Left cardiac atrium (tissue), 4 donors: ENCODE measurements around the gene ASF1A. TPM values are rescaled to one million over a fixed set of nuclear protein-coding genes. Genes with fewer than 3 reads are reported as not detected.
A peak's percentile ranks its signal among the peaks of the same experiment; 100 is the strongest.

ENCODE experiments used
- ATAC-seq, 2 donors: fragments of 200-7000 bp; cut with Tn5 transposase; one replicate each; pipeline ENCODE4 v1.9.1; 2020; ENCODE audit warnings: mild to moderate bottlenecking in 2 of 2, moderate library complexity in 2 of 2
- DNase-seq: peaks from one replicate; pipeline ENCODE4 v3.0.0-alpha.2; 2020
- intact Hi-C, 2 donors: fragments of 100-400 bp; cut with DNase I; formaldehyde crosslinking; loops; one replicate each; pipeline versions ENCODE4 v1.14.1 to v1.15.1; 2022 to 2023
- total RNA-seq, 2 donors: library from RNA; stranded (reverse); fragmentation: NEBNext Ultra II Directional; extraction: Animal tissue kit (Norgen Biotek cat#: 25700); gene quantifications; one replicate each; pipeline ENCODE4 v1.2.1, GENCODE V29; 2021
- donor health status: DM: no; HTN: yes; CAD: no.
- donor health status: DM: no; HTN: yes; CAD: no; lungs with severe emphysema.
- donor health status: DM: yes; HTN: yes; CAD: no.
- donor health status: Dilated cardiomyopathy.

The ASF1A gene
- total RNA-seq, 2 donors from 2014 or later, result 17.1 to 19.2 TPM

DNA sequence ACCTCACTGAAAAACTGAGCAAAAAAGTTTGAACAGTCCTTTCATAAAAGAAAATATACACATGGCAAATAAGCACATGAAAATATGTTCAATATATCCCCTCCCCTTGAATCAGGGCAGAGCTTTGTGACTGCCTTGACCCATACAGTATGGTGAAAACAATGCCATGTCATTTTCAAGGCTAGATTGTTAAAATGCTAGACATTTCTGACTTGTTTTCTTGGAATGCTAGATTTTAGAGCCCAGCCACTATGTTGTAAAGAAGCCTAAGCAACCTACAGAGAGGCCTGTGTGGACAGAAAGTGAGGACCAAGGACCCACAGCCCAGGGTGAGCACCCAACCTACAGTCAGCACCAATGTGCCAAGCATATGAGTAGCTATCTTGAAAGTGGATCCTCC is 17.1 kb upstream of the ASF1A start:
- DNase-seq (no peak), ATAC-seq (no peak)
- intact Hi-C loops, result no loop called here

DNA sequence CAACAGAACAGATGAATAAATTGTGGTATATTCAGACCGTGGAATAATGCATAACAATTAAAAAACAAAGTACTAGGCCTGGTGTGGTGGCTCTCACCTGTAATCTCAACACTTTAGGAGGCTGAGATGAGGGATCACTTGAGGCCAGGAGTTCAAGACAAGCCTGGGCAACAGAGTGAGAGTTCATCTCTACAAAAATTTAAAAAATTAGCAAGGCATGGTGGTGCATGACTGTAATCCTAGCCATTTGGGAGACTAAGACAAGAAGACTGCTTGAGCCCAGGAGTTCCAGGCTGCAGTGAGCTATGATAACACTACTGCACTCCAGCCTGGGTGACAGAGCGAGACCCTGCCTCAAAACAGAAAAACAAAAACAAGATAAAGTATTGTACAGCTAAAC is 16.1 kb upstream of the ASF1A start:
- no peak for DNase-seq
- no peak for ATAC-seq
- intact Hi-C loops, result no loop called here

DNA sequence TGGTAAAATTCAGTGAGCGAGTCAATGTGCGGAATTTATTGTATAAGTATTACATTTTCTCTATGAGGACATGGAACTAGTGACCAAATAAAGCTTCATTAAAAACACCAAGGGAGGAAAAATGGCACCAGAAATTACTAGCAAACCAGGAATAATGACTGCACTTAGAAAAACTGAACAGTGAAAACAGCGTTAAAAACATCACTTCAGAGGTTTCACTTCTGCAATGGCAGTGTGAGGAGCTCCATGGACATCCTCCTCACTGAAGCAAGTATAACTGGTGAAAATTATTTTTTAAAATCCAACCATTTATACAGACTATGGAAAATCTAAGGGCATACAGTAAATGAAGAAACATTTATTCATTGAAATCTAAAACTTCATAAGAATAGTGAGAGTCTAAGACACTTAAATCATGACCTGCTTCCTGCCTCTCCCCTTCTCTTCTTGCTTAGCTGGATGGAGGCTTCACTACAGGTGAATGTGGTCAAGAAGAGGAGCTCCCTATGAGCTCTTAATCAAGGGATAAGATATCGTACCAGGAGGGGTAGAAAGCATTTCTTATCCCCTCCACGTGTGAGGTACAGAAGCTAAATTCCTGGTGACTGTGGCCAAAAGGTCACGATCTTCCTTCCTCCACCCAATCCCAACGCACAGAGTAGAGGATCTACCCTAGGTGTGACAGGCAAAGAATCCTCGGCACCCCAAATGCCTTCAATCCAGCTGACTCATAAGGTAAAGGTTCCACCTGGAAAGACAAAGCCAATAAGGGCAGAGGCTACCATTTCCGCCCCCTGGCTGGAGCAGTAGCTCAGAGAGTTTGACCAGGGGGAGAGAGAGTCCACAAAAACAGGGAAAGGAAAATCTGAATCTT is 12.3 kb upstream of the ASF1A start:
- no peak for DNase-seq
- intact Hi-C loops, result no loop called here

DNA sequence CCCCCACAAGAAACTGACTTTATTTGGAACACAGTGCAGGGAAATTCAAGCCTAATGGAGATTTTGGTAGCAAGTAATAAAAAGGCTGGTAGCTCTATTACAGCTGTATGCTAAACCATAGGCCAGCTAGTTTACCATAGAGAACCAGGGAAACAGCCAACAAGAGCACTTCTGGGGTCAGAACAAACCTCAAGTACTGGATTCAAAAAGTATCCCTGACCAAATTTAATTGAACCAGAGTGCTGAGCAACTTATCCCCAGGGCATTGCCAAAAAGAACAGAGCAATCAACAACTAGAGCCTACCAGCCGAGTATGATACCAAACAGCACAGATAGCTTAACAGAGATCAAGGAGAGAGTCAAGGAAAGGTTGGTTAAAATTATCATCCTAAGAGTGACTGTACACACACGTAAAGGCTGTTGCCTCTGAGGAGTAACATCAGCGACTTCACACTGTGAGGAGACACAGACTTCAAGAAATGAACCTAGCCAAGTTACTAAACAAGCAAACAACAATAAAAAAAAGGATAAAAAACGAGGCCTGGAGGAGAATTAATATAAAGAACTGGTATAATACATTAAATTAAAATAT is 11.5 kb upstream of the ASF1A start:
- intact Hi-C loops, result no loop called here
- DNase-seq (no peak), ATAC-seq (no peak)

More for the DNA sequence above, 12.3 kb upstream of the ASF1A start:
- no peak for ATAC-seq

GRCh38 chr6:118886641-118887040 is 7.3 kb upstream of the ASF1A start:
- intact Hi-C loops, result no loop called here
- ATAC-seq, result no peak
- no peak for DNase-seq

DNA sequence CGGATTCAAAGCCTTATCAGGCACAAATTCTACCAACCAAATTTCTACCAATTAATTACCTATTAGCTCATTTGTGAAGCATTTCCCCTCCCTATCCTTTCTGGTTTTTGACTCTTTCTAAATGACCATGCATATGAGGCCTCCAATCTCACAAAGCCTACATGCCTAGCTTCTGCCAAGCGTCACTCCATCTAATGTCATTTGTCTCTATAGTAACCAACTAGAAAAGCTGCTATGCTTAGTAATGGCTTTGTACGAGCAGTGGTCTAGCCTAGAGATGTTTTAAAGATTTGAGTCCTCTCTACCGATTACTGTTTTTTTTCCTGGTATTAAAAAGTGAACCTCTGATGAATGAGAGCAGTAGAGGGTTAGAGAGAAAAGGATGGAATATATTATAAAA is 4.8 kb upstream of the ASF1A start:
- ATAC-seq (no peak), DNase-seq (no peak)
- intact Hi-C loops, result no loop called here

DNA sequence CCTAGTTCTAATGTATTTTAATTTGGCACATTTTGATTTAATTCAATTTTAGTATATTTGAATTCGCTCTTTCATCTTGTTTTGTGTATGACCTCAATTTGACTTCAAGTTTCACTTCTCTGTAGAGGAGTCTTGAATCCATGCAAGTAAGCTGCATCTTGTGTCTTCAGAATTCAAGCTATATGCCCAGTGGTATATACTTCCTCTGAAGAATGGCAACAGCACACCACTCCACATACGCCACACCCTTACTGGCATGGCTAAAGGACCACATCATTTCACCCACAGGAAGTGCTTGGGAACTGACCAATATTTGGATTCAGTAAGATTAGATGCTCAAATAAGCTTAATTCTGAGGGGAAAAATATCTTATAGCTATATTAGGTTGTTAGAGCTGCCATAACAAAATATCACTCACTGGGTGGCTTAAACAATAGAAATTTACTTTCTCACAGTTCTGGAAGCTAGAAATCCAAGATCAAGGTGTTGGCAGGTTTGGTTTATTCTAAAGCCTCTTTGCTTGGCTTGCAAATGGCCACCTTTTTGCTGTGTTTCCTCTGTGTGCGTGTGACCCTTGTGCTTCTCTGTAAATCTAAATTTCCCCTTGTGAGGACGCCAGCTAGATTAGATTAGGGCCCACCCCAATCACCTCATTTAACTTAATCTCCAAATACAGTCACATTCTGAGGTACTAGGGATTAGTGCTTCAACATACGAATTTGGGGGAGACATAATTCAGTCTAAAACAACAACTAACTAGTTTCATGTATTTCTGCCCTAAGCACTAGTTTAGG is 2.8 kb upstream of the ASF1A start:
- no peak for DNase-seq
- intact Hi-C loops, result no loop called here

GRCh38 chr6:118892355-118892991 is 1.5 kb upstream of the ASF1A start:
- no peak for ATAC-seq
- DNase-seq, result no peak
- intact Hi-C loops, result no loop called here

More for the DNA sequence above, 2.8 kb upstream of the ASF1A start:
- no peak for ATAC-seq

DNA sequence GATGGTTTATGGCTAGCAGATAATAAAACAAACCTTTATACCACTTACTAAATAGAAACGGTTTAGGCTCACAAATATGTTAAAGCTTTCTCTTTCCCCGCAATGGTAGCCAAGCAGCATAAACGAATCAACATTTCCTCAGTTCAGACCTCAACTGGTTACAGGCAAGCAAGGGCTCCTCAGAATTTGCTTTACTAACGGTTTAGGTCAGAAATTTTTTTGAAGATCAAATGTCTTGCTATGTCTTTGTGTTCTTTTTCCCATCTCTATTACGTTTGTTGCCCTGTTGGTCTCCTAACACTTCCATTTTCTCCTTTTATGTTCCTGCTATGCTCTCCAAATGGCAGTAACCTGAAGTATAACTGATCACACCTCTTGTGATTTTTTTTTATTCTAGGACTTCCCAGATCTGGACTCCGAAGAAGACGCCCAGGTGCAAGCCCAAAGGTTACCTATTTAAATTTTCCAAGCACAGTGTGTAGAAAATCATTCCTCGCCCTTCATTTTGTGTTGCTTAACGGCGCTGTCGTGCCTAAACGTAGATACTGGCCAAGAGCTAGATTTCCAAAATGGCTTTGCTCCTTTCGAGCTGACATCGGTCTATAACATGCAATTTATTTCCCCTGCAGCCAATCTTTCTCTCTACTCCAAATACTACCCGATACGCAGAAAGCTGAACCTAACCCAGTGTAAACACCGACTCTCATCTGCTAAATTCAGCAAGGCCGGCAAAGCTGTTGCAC is 717 bp upstream of the ASF1A start:
- intact Hi-C loops, result no loop called here

DNA sequence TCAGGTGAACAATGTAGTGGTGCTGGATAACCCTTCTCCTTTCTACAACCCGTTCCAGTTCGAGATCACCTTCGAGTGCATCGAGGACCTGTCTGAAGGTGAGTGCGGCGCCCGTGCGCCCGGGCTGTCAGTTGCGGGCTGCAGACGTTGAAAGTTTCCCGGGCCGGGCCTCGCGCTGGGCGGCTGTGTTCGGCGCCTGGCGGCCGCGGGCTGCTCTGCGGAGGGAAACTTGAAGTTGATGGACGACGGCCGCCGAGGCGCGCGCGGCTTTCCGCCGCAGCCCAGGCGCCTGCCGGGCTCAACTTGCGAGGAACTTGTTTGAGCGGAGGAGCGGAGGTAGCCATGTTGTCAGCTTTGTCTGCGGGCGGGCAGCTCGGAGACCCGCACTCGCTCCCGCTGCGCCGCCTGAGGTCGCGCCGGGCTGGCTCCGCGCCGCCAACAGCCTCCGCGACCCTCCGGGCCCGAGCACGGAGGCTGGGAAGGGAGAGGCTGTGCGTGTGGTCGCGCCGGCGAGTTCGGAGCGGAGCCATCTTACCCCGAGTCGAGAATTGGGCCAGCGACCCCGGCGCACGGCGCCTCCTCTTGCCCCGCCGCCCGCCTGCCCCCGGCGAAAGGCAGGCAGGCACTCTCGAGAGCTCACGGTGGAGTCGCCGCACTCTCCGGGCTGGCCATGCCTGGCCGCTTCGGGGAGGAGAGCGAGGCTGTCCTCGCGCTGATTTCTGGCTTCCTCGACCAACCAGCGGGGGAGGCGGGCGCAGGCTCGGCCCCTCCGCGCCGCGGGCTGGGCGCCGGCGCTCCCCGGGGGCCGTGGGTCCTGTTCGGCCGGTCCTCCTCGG is 691 bp downstream of the ASF1A start:
- DNase-seq (peak; percentile 71), ATAC-seq (peak; percentile 79 to 83)
- intact Hi-C loops, result loop anchor here in 1 of 2 donors (2.0 kb wide), 1 partner anchor 40 kb away; the partner anchor contains the start of gene MCM9

More for the DNA sequence above, 717 bp upstream of the ASF1A start:
- DNase-seq (no peak), ATAC-seq (peak; percentile 2 to 19)

DNA sequence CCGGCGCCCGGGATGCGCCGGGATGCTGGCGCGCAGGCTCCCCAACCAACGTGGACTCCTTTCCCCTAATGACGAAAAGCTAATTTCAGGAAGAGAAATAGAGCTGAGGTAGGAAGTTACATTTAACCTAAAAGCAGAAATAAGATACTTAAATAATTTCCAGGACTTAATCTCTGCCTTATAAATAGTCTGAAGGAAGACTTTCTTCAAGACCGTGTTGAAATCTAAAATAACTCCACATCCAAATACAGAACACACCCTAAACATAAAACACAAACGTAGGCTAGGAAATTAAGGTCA is 1.3 kb downstream of the ASF1A start:
- DNase-seq, result no peak
- intact Hi-C loops, result loop anchor here in 1 of 2 donors (2.0 kb wide), 1 partner anchor 40 kb away; the partner anchor contains the start of gene MCM9
- no peak for ATAC-seq

DNA sequence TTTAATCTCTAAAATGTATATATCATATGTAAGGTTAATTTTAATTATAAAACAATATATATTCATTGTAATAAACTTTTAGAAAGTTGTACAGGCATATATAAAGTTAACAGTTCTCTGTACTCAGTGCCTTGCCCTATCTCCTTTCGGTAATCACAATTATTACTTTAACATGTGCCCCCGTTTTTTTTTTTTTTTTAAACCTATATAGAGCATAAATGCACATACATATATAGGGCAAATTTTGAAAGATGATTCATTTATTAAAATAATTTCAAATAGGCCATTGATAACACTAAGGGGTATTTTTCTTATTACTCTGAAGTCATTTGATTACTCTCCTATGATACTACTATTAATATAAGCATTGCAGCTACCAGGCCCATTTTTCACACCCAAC is 1.9 kb downstream of the ASF1A start:
- ATAC-seq, result no peak
- intact Hi-C loops, result loop anchor here in 1 of 2 donors (2.0 kb wide), 1 partner anchor 39 kb away; the partner anchor contains the start of gene MCM9

GRCh38 chr6:118896339-118897136 is 2.6 kb downstream of the ASF1A start:
- intact Hi-C loops, result no loop called here

More for the DNA sequence above, 1.9 kb downstream of the ASF1A start:
- no peak for DNase-seq

DNA sequence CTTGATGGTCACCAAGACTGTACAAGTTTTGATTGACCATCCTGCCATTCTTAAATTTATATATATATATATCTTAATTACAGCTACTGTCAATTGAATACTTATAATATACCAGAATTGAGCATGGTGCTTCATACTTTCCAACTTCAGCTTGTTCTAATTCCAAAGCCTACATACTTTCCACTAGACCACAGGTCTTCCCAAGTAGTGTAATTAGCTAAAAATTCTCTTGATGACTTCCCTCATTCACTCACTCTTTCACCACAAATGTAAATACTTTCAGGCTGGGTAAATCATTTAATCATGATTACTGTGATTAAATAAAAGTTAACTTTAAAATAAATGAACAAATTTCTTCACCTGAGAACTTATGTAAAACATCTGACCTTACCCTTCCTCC is 3.4 kb downstream of the ASF1A start:
- intact Hi-C loops, result no loop called here
- no peak for ATAC-seq
- DNase-seq, result no peak

More at GRCh38 chr6:118896339-118897136, 2.6 kb downstream of the ASF1A start:
- DNase-seq, result no peak
- no peak for ATAC-seq

GRCh38 chr6:118899948-118900347 is 6.0 kb downstream of the ASF1A start:
- no peak for ATAC-seq
- intact Hi-C loops, result no loop called here
- DNase-seq, result no peak

- DNase-seq (no peak), ATAC-seq (peak in 1 of 2 donors; percentile 47)
- intact Hi-C loops, result no loop called here
These were observed 8.8 kb downstream of the ASF1A start for GRCh38 chr6:118902726-118903125.

- intact Hi-C loops, result no loop called here
- DNase-seq, result no peak
- no peak for ATAC-seq
These were observed 9.2 kb downstream of the ASF1A start for GRCh38 chr6:118903138-118903537.
